PFSK-1 (cell line): ENCODE data around the gene E2F4.

Experiments
- POLR2AphosphoS5 ChIP-seq: IDR thresholded peaks from 2 replicates; pipeline ENCODE4 v1.6.1; 2012; ENCODE audit warnings: low read depth, mild to moderate bottlenecking, control low read depth, low read length, moderate library complexity
- TAF1 ChIP-seq: IDR thresholded peaks from 2 replicates; pipeline ENCODE4 v1.6.1; 2012; ENCODE audit warnings: low read length, control low read depth, borderline replicate concordance; ENCODE audit not compliant: insufficient read depth
- TF ChIP-seq, protein P1 (sequence below), 2 experiments: IDR thresholded peaks; 2 replicates each; pipeline versions ENCODE4 v1.6.1 to v1.8.0; 2011 to 2012; ENCODE audit warnings: low read depth in 2 of 2, low read length in 2 of 2, control low read depth in 1 of 2, inconsistent platforms in 1 of 2, mild to moderate bottlenecking in 1 of 2, moderate library complexity in 1 of 2; ENCODE audit not compliant: insufficient read depth in 1 of 2

GRCh38 chr16:67223992-67224391 is 32.0 kb downstream of the E2F4 start:
- no peak for TF ChIP-seq POLR2AphosphoS5
- TF ChIP-seq, protein P1, sequence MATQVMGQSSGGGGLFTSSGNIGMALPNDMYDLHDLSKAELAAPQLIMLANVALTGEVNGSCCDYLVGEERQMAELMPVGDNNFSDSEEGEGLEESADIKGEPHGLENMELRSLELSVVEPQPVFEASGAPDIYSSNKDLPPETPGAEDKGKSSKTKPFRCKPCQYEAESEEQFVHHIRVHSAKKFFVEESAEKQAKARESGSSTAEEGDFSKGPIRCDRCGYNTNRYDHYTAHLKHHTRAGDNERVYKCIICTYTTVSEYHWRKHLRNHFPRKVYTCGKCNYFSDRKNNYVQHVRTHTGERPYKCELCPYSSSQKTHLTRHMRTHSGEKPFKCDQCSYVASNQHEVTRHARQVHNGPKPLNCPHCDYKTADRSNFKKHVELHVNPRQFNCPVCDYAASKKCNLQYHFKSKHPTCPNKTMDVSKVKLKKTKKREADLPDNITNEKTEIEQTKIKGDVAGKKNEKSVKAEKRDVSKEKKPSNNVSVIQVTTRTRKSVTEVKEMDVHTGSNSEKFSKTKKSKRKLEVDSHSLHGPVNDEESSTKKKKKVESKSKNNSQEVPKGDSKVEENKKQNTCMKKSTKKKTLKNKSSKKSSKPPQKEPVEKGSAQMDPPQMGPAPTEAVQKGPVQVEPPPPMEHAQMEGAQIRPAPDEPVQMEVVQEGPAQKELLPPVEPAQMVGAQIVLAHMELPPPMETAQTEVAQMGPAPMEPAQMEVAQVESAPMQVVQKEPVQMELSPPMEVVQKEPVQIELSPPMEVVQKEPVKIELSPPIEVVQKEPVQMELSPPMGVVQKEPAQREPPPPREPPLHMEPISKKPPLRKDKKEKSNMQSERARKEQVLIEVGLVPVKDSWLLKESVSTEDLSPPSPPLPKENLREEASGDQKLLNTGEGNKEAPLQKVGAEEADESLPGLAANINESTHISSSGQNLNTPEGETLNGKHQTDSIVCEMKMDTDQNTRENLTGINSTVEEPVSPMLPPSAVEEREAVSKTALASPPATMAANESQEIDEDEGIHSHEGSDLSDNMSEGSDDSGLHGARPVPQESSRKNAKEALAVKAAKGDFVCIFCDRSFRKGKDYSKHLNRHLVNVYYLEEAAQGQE (IDR thresholded peaks at IDR 0.05; ENCODE audit: insufficient read depth in 1 of 2, low read depth in 2 of 2, low read length in 2 of 2) = no peak
- TF ChIP-seq TAF1 = no peak
